ENCODE measurements around the gene RERE.

GRCh38 chr1:8495928-8496401 is 321.5 kb downstream of the RERE start:
- TF ChIP-seq POLR2A (IDR thresholded peaks at IDR 0.05; ENCODE audit: low read depth, low read length) (no peak), POLR2AphosphoS5 (IDR thresholded peaks at IDR 0.05; ENCODE audit: low read depth, low read length) (no peak), TAF1 (IDR thresholded peaks at IDR 0.05; ENCODE audit: borderline replicate concordance, low read depth, low read length) (no peak)
